HG03135 (cell line): ENCODE data around the gene PRDM4.

Source experiments
- ATAC-seq: cut with Tn5 transposase; IDR thresholded peaks from one replicate; pipeline ENCODE4 v1.9.1; 2021; ENCODE audit warnings: mild to moderate bottlenecking, moderate library complexity; ENCODE audit not compliant: unreplicated experiment

The PRDM4 gene

GRCh38 chr12:107760809-107761501, at the start of gene PRDM4:
PRDM4 (minus strand) TSS chr12:107761137; CDS start chr12:107760515, 622 bp downstream.
- ATAC-seq: peak; percentile 92

- no peak for ATAC-seq
These were observed 46.7 kb upstream of the PRDM4 start for GRCh38 chr12:107807471-107808150.

- no peak for ATAC-seq
These were observed 44.7 kb upstream of the PRDM4 start for GRCh38 chr12:107805488-107806180.

GRCh38 chr12:107803092-107803491, 42.2 kb upstream of the PRDM4 start:
- no peak for ATAC-seq

GRCh38 chr12:107801150-107801549, 40.2 kb upstream of the PRDM4 start:
- no peak for ATAC-seq

- ATAC-seq: no peak
These were observed 37.6 kb upstream of the PRDM4 start for GRCh38 chr12:107798580-107798979.

- no peak for ATAC-seq
These were observed 33.5 kb upstream of the PRDM4 start for GRCh38 chr12:107794451-107794850.

GRCh38 chr12:107791465-107792089, 30.6 kb upstream of the PRDM4 start:
- no peak for ATAC-seq

GRCh38 chr12:107788690-107789458, 27.9 kb upstream of the PRDM4 start:
- no peak for ATAC-seq

- no peak for ATAC-seq
These were observed 27.3 kb upstream of the PRDM4 start for GRCh38 chr12:107788281-107788680.

- peak; percentile 61 for ATAC-seq
These were observed 22.8 kb upstream of the PRDM4 start for GRCh38 chr12:107783406-107784376.

GRCh38 chr12:107782067-107782466, 21.1 kb upstream of the PRDM4 start:
- ATAC-seq: no peak

GRCh38 chr12:107780298-107780697, 19.4 kb upstream of the PRDM4 start:
- no peak for ATAC-seq

GRCh38 chr12:107779077-107779831, 18.3 kb upstream of the PRDM4 start:
- ATAC-seq: peak; percentile 60

GRCh38 chr12:107778383-107779025, 17.6 kb upstream of the PRDM4 start:
- ATAC-seq: no peak

GRCh38 chr12:107776171-107776570, 15.2 kb upstream of the PRDM4 start:
- ATAC-seq: no peak

GRCh38 chr12:107775093-107775721, 14.3 kb upstream of the PRDM4 start:
- no peak for ATAC-seq
